RWPE2 (cell line): ENCODE data around the gene SKAP2.

Experiments
- ATAC-seq: fragments of 200-7000 bp; cut with Tn5 transposase; 3 replicates; pipeline ENCODE4 v1.9.1; 2021; ENCODE audit warnings: low read depth
- DNase-seq: peaks from one replicate; pipeline ENCODE4 v3.0.0-alpha.2; 2020; ENCODE audit warnings: low spot score
- H3K27ac ChIP-seq: fragments of 450-650 bp; 2 replicates; pipeline ENCODE4 v1.5.1; 2017; ENCODE audit warnings: mild to moderate bottlenecking; ENCODE audit not compliant: poor library complexity, severe bottlenecking
- H3K27me3 ChIP-seq: fragments of 250-450 bp; sonication (Bioruptor Pico); 2 replicates; pipeline ENCODE4 v1.5.1; 2021; ENCODE audit warnings: mild to moderate bottlenecking, moderate library complexity; ENCODE audit not compliant: insufficient read depth, poor library complexity, severe bottlenecking
- H3K36me3 ChIP-seq: fragments of 250-450 bp; sonication (Bioruptor Pico); 2 replicates; pipeline ENCODE4 v1.5.1; 2020; ENCODE audit warnings: low read depth, mild to moderate bottlenecking, moderate library complexity
- H3K4me1 ChIP-seq: fragments of 250-450 bp; sonication (Bioruptor Pico); 2 replicates; pipeline ENCODE4 v1.5.1; 2021; ENCODE audit warnings: mild to moderate bottlenecking, moderate library complexity; ENCODE audit not compliant: insufficient read depth, poor library complexity, severe bottlenecking
- H3K4me3 ChIP-seq: fragments of 250-450 bp; sonication (Bioruptor Pico); 2 replicates; pipeline ENCODE4 v1.5.1; 2021; ENCODE audit warnings: mild to moderate bottlenecking, moderate library complexity; ENCODE audit not compliant: severe bottlenecking
- H3K9me3 ChIP-seq: fragments of 250-450 bp; sonication (Bioruptor Pico); 2 replicates; pipeline ENCODE4 v1.5.1; 2021; ENCODE audit warnings: mild to moderate bottlenecking, moderate library complexity; ENCODE audit not compliant: severe bottlenecking
- CTCF ChIP-seq: fragments of 450-650 bp; IDR thresholded peaks from one replicate; pipeline ENCODE4 v1.5.1; 2017; ENCODE audit warnings: mild to moderate bottlenecking, moderate library complexity; ENCODE audit not compliant: poor library complexity, severe bottlenecking

Gene SKAP2

GRCh38 chr7:26714438-26714837, 150.0 kb downstream of the SKAP2 start:
- Histone ChIP-seq H3K4me3 (no peak overlapping the region), H3K36me3 (0 out of 2 replicates have a peak, but pooled peaks cover 4% of the 10 kb centered on the region), H3K9me3 (no peaks in the 10 kb centered on the region), H3K4me1 (no peaks in the 10 kb centered on the region), H3K27me3 (no peaks in the 10 kb centered on the region), H3K27ac (no peak overlapping the region)
- DNase-seq (no peak), ATAC-seq (no peak)
- no peak for TF ChIP-seq CTCF

GRCh38 chr7:26714006-26714405, 150.4 kb downstream of the SKAP2 start:
- Histone ChIP-seq H3K27me3 (no peaks in the 10 kb centered on the region), H3K4me1 (no peaks in the 10 kb centered on the region), H3K4me3 (no peak overlapping the region), H3K36me3 (0 out of 2 replicates have a peak, but pooled peaks cover 4% of the 10 kb centered on the region), H3K9me3 (no peaks in the 10 kb centered on the region), H3K27ac (no peak overlapping the region)
- DNase-seq: no peak
- ATAC-seq: no peak
- TF ChIP-seq CTCF: no peak

GRCh38 chr7:26709210-26709990, 155.0 kb downstream of the SKAP2 start:
- no peaks in the 10 kb centered on the region for H3K27me3 ChIP-seq
- no peak overlapping the region for H3K4me3 ChIP-seq
- H3K4me1 ChIP-seq: peaks cover 12% of the 10 kb centered on the region
- H3K27ac ChIP-seq: no peak overlapping the region
- ATAC-seq (no peak), DNase-seq (no peak)
- TF ChIP-seq CTCF: no peak
- H3K9me3 ChIP-seq: no peaks in the 10 kb centered on the region
- no peaks in the 10 kb centered on the region for H3K36me3 ChIP-seq

- TF ChIP-seq CTCF: no peak
- no peak overlapping the region for H3K4me3 ChIP-seq
- peaks cover 12% of the 10 kb centered on the region for H3K4me1 ChIP-seq
- no peaks in the 10 kb centered on the region for H3K36me3 ChIP-seq
- H3K27ac ChIP-seq: no peak overlapping the region
- no peaks in the 10 kb centered on the region for H3K9me3 ChIP-seq
- H3K27me3 ChIP-seq: no peaks in the 10 kb centered on the region
- ATAC-seq (peak; percentile 95), DNase-seq (no peak)
Measured at GRCh38 chr7:26705567-26705966, 158.8 kb downstream of the SKAP2 start.

GRCh38 chr7:26704786-26705185, 159.6 kb downstream of the SKAP2 start:
- Histone ChIP-seq H3K36me3 (no peaks in the 10 kb centered on the region), H3K9me3 (no peaks in the 10 kb centered on the region), H3K4me3 (no peak overlapping the region), H3K27me3 (no peaks in the 10 kb centered on the region), H3K4me1 (peaks cover 12% of the 10 kb centered on the region), H3K27ac (no peak overlapping the region)
- no peak for ATAC-seq
- no peak for DNase-seq
- no peak for TF ChIP-seq CTCF
